H1 (cell line): ENCODE measurements around the gene HMCN1. TPM values are rescaled to one million over a fixed set of nuclear protein-coding genes. Genes with fewer than 3 reads are reported as not detected.

Experiments
- CTCF ChIA-PET: fragments of 300-600 bp; sonication (Branson Sonifier 250); formaldehyde crosslinking; loops from one replicate; lab custom pipeline; 2021; ENCODE audit not compliant: partially characterized antibody; lab: Charles Lee
- POLR2A ChIA-PET: fragments of 300-600 bp; sonication (Branson Sonifier 250); formaldehyde crosslinking; loops from one replicate; lab custom pipeline; 2021; ENCODE audit warnings: inconsistent platforms; ENCODE audit not compliant: partially characterized antibody; lab: Charles Lee
- DNase-seq, 2 experiments: peaks; one replicate each; pipeline versions ENCODE4 v3.0.0 to v3.0.0-alpha.2; 2010 to 2022; ENCODE audit warnings: low spot score in 2 of 2, low read depth in 1 of 2, mixed read lengths in 1 of 2
- FAIRE-seq: peaks from 2 replicates; lab custom pipeline; 2011; peaks lifted over from hg19 to GRCh38; lab: Jason Lieb, UNC
- H2AFZ ChIP-seq: 2 replicates; pipeline ENCODE4 v1.8.1; 2012; ENCODE audit warnings: low read length, inconsistent platforms
- H2AK5ac ChIP-seq: 2 replicates; pipeline ENCODE4 v1.6.1; 2013; ENCODE audit warnings: low read depth, low read length
- H2BK120ac ChIP-seq: replicated peaks from 2 replicates; pipeline ENCODE3; 2013; ENCODE audit warnings: low read depth, low read length, inconsistent platforms
- H2BK12ac ChIP-seq: 2 replicates; pipeline ENCODE4 v1.6.1; 2013; ENCODE audit warnings: low read depth, low read length
- H2BK15ac ChIP-seq: 2 replicates; pipeline ENCODE4 v1.6.1; 2013; ENCODE audit warnings: low read length
- H2BK20ac ChIP-seq: 2 replicates; pipeline ENCODE4 v1.6.1; 2013; ENCODE audit warnings: low read length
- H2BK5ac ChIP-seq: 2 replicates; pipeline ENCODE4 v1.6.1; 2013; ENCODE audit warnings: low read depth, low read length
- H3K14ac ChIP-seq: 2 replicates; pipeline ENCODE4 v1.6.1; 2013; ENCODE audit warnings: inconsistent platforms; ENCODE audit not compliant: insufficient read length
- H3K18ac ChIP-seq: 2 replicates; pipeline ENCODE4 v1.6.1; 2013; ENCODE audit warnings: low read length; ENCODE audit errors: extremely low read depth
- H3K23ac ChIP-seq: 2 replicates; pipeline ENCODE4 v1.6.1; 2013; ENCODE audit warnings: inconsistent platforms; ENCODE audit not compliant: insufficient read length
- H3K23me2 ChIP-seq: 2 replicates; pipeline ENCODE4 v1.6.1; 2013; ENCODE audit warnings: low read depth, low read length
- H3K27ac ChIP-seq: 2 replicates; pipeline ENCODE4 v1.6.1; 2011; ENCODE audit warnings: low read depth, low read length, inconsistent platforms
- H3K27me3 ChIP-seq, 4 experiments: replicated peaks in 1 of 4; 1 replicate in 1 of 4; 2 replicates in 3 of 4; pipeline versions ENCODE4 v1.6.1 to v1.8.1; 2011 to 2013; ENCODE audit warnings: low read length in 3 of 4, mild to moderate bottlenecking in 3 of 4, inconsistent platforms in 2 of 4, mixed read lengths in 2 of 4, moderate library complexity in 1 of 4; ENCODE audit not compliant: control insufficient read depth in 3 of 4, insufficient read depth in 3 of 4; ENCODE audit errors: extremely low read depth in 1 of 4
- H3K36me3 ChIP-seq, 4 experiments: 2 replicates each; pipeline versions ENCODE4 v1.6.1 to v1.8.1; 2011 to 2013; ENCODE audit warnings: mild to moderate bottlenecking in 4 of 4, low read length in 3 of 4, moderate library complexity in 2 of 4, control low read depth in 1 of 4, inconsistent platforms in 1 of 4; ENCODE audit not compliant: insufficient read depth in 4 of 4, control insufficient read depth in 2 of 4
- H3K4ac ChIP-seq: replicated peaks from 2 replicates; pipeline ENCODE3; 2013; ENCODE audit warnings: low read length, low read depth, mixed read lengths, inconsistent platforms; ENCODE audit not compliant: insufficient read length
- H3K4me1 ChIP-seq, 4 experiments: replicated peaks in 1 of 4; 1 replicate in 1 of 4; 2 replicates in 3 of 4; pipeline versions ENCODE4 v1.6.1 to v1.8.1; 2011 to 2013; ENCODE audit warnings: low read length in 3 of 4, inconsistent platforms in 2 of 4, mixed read lengths in 1 of 4; ENCODE audit not compliant: insufficient read depth in 4 of 4, control insufficient read depth in 3 of 4
- H3K4me2 ChIP-seq, 2 experiments: 2 replicates each; pipeline versions ENCODE4 v1.6.1 to v1.8.1; 2011 to 2013; ENCODE audit warnings: low read depth in 2 of 2, low read length in 2 of 2, control low read depth in 1 of 2, inconsistent platforms in 1 of 2, mild to moderate bottlenecking in 1 of 2; ENCODE audit not compliant: insufficient read depth in 1 of 2
- H3K4me3 ChIP-seq, 4 experiments: fragments of 200-600, 300-600 bp in 1 of 4; sonication (generic), shearing (Covaris generic), sonication (Bioruptor Twin) in 1 of 4; 2 replicates each; pipeline versions ENCODE4 v1.5.1 to v1.8.1; 2011 to 2016; ENCODE audit warnings: low read length in 4 of 4, low read depth in 3 of 4, control low read depth in 2 of 4, inconsistent platforms in 2 of 4, mild to moderate bottlenecking in 2 of 4, mixed read lengths in 1 of 4, moderate library complexity in 1 of 4; ENCODE audit not compliant: insufficient read depth in 2 of 4; ENCODE audit errors: extremely low read depth in 1 of 4
- H3K56ac ChIP-seq: replicated peaks from 2 replicates; pipeline ENCODE3; 2013; ENCODE audit warnings: low read depth, mild to moderate bottlenecking, mixed read lengths, low read length, inconsistent platforms; ENCODE audit not compliant: insufficient read length
- H3K79me1 ChIP-seq: 2 replicates; pipeline ENCODE4 v1.6.1; 2013; ENCODE audit warnings: low read depth, low read length, control low read depth
- H3K79me2 ChIP-seq, 2 experiments: 2 replicates each; pipeline versions ENCODE4 v1.6.1 to v1.8.1; 2012 to 2013; ENCODE audit warnings: low read length in 2 of 2, mild to moderate bottlenecking in 2 of 2, inconsistent platforms in 1 of 2; ENCODE audit not compliant: insufficient read depth in 2 of 2, control insufficient read depth in 1 of 2
- H3K9ac ChIP-seq, 4 experiments: replicated peaks in 1 of 4; 1 replicate in 1 of 4; 2 replicates in 3 of 4; pipeline versions ENCODE4 v1.6.1 to v1.8.1; 2011 to 2013; ENCODE audit warnings: low read depth in 3 of 4, low read length in 3 of 4, control low read depth in 2 of 4, mild to moderate bottlenecking in 2 of 4, moderate library complexity in 2 of 4, inconsistent platforms in 1 of 4; ENCODE audit errors: extremely low read depth in 1 of 4
- H3K9me3 ChIP-seq, 2 experiments: 2 replicates each; pipeline versions ENCODE4 v1.6.1 to v1.8.1; 2012 to 2013; ENCODE audit warnings: mild to moderate bottlenecking in 2 of 2, moderate library complexity in 2 of 2, control low read depth in 1 of 2, inconsistent platforms in 1 of 2, low read depth in 1 of 2, low read length in 1 of 2, mixed read lengths in 1 of 2; ENCODE audit not compliant: insufficient read depth in 2 of 2
- H4K20me1 ChIP-seq, 2 experiments: replicated peaks in 1 of 2; 2 replicates each; pipeline versions ENCODE3 to v1.8.1; 2011 to 2013; ENCODE audit warnings: inconsistent platforms in 2 of 2, low read length in 2 of 2, mild to moderate bottlenecking in 1 of 2; ENCODE audit not compliant: insufficient read depth in 2 of 2, control insufficient read depth in 1 of 2
- H4K5ac ChIP-seq: 2 replicates; pipeline ENCODE4 v1.6.1; 2013; ENCODE audit warnings: low read length, low read depth, mixed read lengths, inconsistent platforms; ENCODE audit not compliant: insufficient read length
- H4K8ac ChIP-seq: 2 replicates; pipeline ENCODE4 v1.8.0; 2013; ENCODE audit warnings: mild to moderate bottlenecking, moderate library complexity, low read length, inconsistent platforms; ENCODE audit not compliant: insufficient read depth; ENCODE audit errors: extremely low read depth
- H4K91ac ChIP-seq: replicated peaks from 2 replicates; pipeline ENCODE3; 2013; ENCODE audit warnings: low read length, mixed read lengths, inconsistent platforms; ENCODE audit not compliant: insufficient read length
- JUND ChIP-seq: IDR thresholded peaks from 2 replicates; pipeline ENCODE4 v1.6.1; 2011; ENCODE audit warnings: mild to moderate bottlenecking, improper control_type of control experiment, low read length
- RAD21 ChIP-seq, 2 experiments: IDR thresholded peaks in 1 of 2; conservative IDR thresholded peaks in 1 of 2; 2 replicates each; pipeline ENCODE4 v1.6.1; 2011; ENCODE audit warnings: low read depth in 2 of 2, low read length in 2 of 2, improper control_type of control experiment in 1 of 2, inconsistent platforms in 1 of 2, mild to moderate bottlenecking in 1 of 2, moderate library complexity in 1 of 2
- RNF2 ChIP-seq: fragments of 200-900, 300-1000 bp; sonication (generic); IDR thresholded peaks from 2 replicates; pipeline ENCODE4 v1.7.1; 2016; ENCODE audit warnings: borderline replicate concordance, low read depth, mild to moderate bottlenecking, antibody characterized with exemption, low read length; ENCODE audit not compliant: poor library complexity, severe bottlenecking; ENCODE audit errors: missing control alignments
- SIRT6 ChIP-seq: IDR thresholded peaks from one replicate; pipeline ENCODE4 v1.7.1; 2012; ENCODE audit warnings: low read length, inconsistent platforms
- TAF7 ChIP-seq: optimal IDR thresholded peaks from 2 replicates; pipeline ENCODE3; 2011; ENCODE audit warnings: low read depth, mild to moderate bottlenecking, inconsistent platforms, low read length, moderate library complexity, borderline replicate concordance
- WGBS, 2 experiments: shearing (Covaris generic) in 1 of 2; methylation state at CpG; one replicate each; pipeline versions ENCODE4 v1.1.6 to v1.1.7; 2013 to 2015; ENCODE audit warnings: low lambda C conversion rate in 2 of 2, mixed read lengths in 2 of 2, inconsistent platforms in 1 of 2, low coverage in 1 of 2, missing lambda C conversion rate in 1 of 2; ENCODE audit not compliant: insufficient replicate concordance in 2 of 2, insufficient coverage in 1 of 2, insufficient read length in 1 of 2; ENCODE audit errors: extremely low coverage in 1 of 2, missing lambda C conversion rate in 1 of 2; 5-methylcytosine and 5-hydroxymethylcytosine counted together
- polyA plus RNA-seq, 7 experiments: library from polyadenylated mRNA; depleted of rRNA in 3 of 7; stranded (reverse) in 5 of 7; unstranded in 2 of 7; fragments of >200 nt in 5 of 7; fragments of 200-250 nt in 2 of 7; gene quantifications; 1 replicate in 5 of 7; 2 replicates in 1 of 7; 4 replicates in 1 of 7; pipeline versions ENCODE4 v1.2.1 to v1.2.3, GENCODE V29; 2011 to 2013; ENCODE audit warnings: missing spikeins in 2 of 7, mixed read lengths in 2 of 7
- total RNA-seq: library from RNA; stranded (reverse); fragmentation: NEBNext Ultra II Directional; extraction: Animal tissue kit (Norgen Biotek cat#: 25700); gene quantifications from 2 replicates; pipeline ENCODE4 v1.2.1, GENCODE V29; 2021

Gene HMCN1
- total and polyA plus RNA-seq, 2 of the 8 experiments (the other 6 are each of a cell fraction or from before 2014, with no cell fraction given): 13.8 to 14.6 TPM

- no peaks in the 10 kb centered on the region for H4K20me1 ChIP-seq
- H3K9me3 ChIP-seq: no peaks in the 10 kb centered on the region
- TF ChIP-seq RNF2: no peak
- no peak for TF ChIP-seq JUND
- no peak for TF ChIP-seq SIRT6
- TF ChIP-seq TAF7: no peak
- TF ChIP-seq RAD21 (IDR thresholded peaks at IDR 0.05 in 1 of 2, conservative IDR thresholded peaks at IDR 0.05 in 1 of 2; ENCODE audit: low read depth in 2 of 2, low read length in 2 of 2): no peak
- H3K9ac ChIP-seq: no peak overlapping the region
- no peak overlapping the region for H4K8ac ChIP-seq
- 69% methylated on average over 3 of the region's 3 CpGs; no CpG with 5 or more reads in 1 of the 2 experiments for WGBS, 2 experiments
- no peak overlapping the region for H4K5ac ChIP-seq
- no peak overlapping the region for H2BK120ac ChIP-seq
- no peaks in the 10 kb centered on the region for H3K27me3 ChIP-seq
- H3K23ac ChIP-seq: no peak overlapping the region
- H3K14ac ChIP-seq: no peak overlapping the region
- H2BK15ac ChIP-seq: no peak overlapping the region
- H3K4ac ChIP-seq: no peak overlapping the region
- no peak overlapping the region for H3K4me2 ChIP-seq
- no peak overlapping the region for H2BK20ac ChIP-seq
- no peaks in the 10 kb centered on the region for H3K79me2 ChIP-seq
- H2AK5ac ChIP-seq: no peak overlapping the region
- no peak overlapping the region for H3K18ac ChIP-seq
- no peak overlapping the region for H2BK12ac ChIP-seq
- H3K4me1 ChIP-seq: peaks cover 0 to 3% (median 0%) of the 10 kb centered on the region in 4 experiments; a peak in 1 of 7 replicates
- H3K56ac ChIP-seq: no peak overlapping the region
- H2BK5ac ChIP-seq: no peak overlapping the region
- no peaks in the 10 kb centered on the region for H3K79me1 ChIP-seq
- no peak for DNase-seq
- H3K4me3 ChIP-seq: no peak overlapping the region
- no peak for FAIRE-seq
- ChIA-PET POLR2A (no interaction called here), CTCF (no interaction called here)
- H3K23me2 ChIP-seq: no peaks in the 10 kb centered on the region
- H4K91ac ChIP-seq: no peak overlapping the region
- no peak overlapping the region for H2AFZ ChIP-seq
- no peaks in the 10 kb centered on the region for H3K36me3 ChIP-seq
- H3K27ac ChIP-seq: no peak overlapping the region
Measured at GRCh38 chr1:185964946-185965345, 230.8 kb downstream of the HMCN1 start.
